Measurements from ENCODE around the gene GOLGA6B. TPM values are rescaled to one million over a fixed set of nuclear protein-coding genes. Genes with fewer than 3 reads are reported as not detected.

The GOLGA6B gene
- total RNA-seq, 1 experiment from 2014 or later = 0.33 TPM

Other genes starting within 250 kb of the GOLGA6B start
- gene ARIH1, start 180.4 kb upstream of the GOLGA6B start, total RNA-seq (2021) = 158 and 161 TPM in 2 replicates
- gene HIGD2B, start 31.5 kb downstream of the GOLGA6B start, total RNA-seq (2021) = not detected in 2 replicates
- 22.0 and 27.3 TPM in 2 replicates for gene BBS4, start 31.5 kb downstream of the GOLGA6B start, total RNA-seq (2021)
- 48.5 and 54.8 TPM in 2 replicates for gene ADPGK, start 129.1 kb downstream of the GOLGA6B start, total RNA-seq (2021)

All from H9 (cell line).